ENCODE measurements around the gene LILRA6. TPM values are rescaled to one million over a fixed set of nuclear protein-coding genes. Genes with fewer than 3 reads are reported as not detected.
"Not testable (repeated sequence)": the region's sequence is repeated elsewhere in the genome, so short reads cannot be mapped to it uniquely, and the experiment has no call there.

LILRA6 gene
- total RNA-seq, 2 donors from 2014 or later: 6.0 to 6.5 TPM

GRCh38 chr19:54194463-54194862 is 48.1 kb downstream of the LILRA6 start:
- ATAC-seq; intact Hi-C loops (cut with DNase I); DNase-seq: not testable (repeated sequence)

DNA sequence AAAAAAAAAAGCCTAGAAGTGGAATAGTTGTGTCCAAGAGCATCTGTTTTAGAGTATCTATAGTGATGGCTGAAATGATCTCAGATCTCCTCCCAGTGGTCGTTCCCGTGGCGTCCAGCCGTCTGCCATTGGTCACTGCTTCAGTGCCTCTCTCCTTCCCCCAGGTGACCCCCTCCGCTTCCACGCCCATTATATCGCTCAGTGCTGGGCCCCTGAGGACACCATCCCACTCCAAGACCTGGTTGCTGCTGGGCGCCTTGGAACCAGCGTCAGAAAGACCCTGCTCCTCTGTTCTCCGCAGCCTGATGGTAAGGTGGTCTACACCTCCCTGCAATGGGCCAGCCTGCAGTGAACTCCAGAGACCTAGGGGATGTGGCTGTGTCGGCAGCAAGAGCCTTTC is 49.6 kb downstream of the LILRA6 start:
- DNase-seq: no peak
- intact Hi-C loops (cut with DNase I): no loop called here
- no peak for ATAC-seq

- DNase-seq (no peak), ATAC-seq (no peak)
- intact Hi-C loops (cut with DNase I): no loop called here
Observed at GRCh38 chr19:54191811-54192453, 50.7 kb downstream of the LILRA6 start.

DNA sequence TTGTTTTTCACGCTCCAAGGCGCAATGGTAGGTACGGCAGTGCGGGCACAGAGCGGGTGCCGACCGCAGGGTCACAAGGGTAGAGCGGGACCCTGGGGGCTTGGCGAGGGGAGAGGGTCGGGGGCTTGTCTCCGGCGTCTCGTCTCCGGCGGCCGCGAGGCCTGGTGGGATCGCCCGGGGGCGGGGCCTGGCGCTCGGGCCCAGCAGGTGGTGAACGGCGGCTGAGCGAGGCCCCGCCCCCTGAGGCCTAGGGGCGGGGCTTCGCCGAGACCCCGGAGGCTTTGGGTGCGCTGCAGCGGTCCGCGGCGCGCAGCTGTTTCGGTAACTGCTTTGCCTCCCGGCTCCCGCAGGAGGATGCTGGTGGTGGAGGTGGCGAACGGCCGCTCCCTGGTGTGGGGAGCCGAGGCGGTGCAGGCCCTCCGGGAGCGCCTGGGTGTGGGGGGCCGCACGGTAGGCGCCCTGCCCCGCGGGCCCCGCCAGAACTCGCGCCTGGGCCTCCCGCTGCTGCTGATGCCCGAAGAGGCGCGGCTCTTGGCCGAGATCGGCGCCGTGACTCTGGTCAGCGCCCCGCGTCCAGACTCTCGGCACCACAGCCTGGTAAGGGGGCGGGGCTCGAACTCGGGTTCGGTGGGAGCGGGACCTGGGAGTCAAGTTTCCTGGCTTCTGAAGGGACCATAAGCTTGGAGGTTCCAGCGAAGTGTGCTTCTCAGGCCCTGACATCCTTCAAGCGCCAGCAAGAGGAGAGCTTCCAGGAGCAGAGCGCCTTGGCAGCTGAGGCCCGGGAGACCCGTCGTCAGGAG is 51.4 kb downstream of the LILRA6 start, which contains the start of gene TSEN34:
TSS of gene TSEN34 (plus strand) at position 298 of the 800 bp plus-strand sequence. CDS start at position 355, 57 bp downstream.
- ATAC-seq: peak; percentile 39 to 56
- intact Hi-C loops (cut with DNase I): no loop called here
- DNase-seq: peak; percentile 91

DNA sequence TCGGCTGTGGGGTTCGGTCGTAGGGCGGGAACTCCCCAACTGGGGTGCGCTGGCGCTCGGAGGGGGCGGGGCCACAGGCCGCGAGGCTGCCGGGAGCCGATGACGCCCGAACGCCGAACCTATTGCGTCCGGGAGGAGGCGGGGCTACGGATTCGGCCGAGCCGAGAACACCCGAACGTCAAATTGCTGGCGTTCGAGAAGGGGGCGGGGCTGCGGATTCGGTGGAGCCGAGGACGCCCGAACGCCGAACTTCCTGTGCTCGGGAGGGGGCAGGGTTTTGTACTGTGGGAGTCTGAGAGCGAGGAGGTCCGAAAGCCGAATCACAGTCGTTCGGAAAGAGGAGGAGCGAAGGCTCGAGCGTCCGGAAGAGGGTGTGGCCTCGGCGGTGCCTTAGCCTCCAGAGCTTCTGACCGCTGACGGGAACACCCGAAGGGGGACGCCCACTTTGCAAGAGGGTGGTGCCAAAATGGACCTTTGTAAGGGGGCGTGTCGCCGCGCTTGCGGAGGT is 52.0 kb downstream of the LILRA6 start:
- ATAC-seq: peak; percentile 73 to 79
- intact Hi-C loops (cut with DNase I): no loop called here
- DNase-seq: peak; percentile 100

DNA sequence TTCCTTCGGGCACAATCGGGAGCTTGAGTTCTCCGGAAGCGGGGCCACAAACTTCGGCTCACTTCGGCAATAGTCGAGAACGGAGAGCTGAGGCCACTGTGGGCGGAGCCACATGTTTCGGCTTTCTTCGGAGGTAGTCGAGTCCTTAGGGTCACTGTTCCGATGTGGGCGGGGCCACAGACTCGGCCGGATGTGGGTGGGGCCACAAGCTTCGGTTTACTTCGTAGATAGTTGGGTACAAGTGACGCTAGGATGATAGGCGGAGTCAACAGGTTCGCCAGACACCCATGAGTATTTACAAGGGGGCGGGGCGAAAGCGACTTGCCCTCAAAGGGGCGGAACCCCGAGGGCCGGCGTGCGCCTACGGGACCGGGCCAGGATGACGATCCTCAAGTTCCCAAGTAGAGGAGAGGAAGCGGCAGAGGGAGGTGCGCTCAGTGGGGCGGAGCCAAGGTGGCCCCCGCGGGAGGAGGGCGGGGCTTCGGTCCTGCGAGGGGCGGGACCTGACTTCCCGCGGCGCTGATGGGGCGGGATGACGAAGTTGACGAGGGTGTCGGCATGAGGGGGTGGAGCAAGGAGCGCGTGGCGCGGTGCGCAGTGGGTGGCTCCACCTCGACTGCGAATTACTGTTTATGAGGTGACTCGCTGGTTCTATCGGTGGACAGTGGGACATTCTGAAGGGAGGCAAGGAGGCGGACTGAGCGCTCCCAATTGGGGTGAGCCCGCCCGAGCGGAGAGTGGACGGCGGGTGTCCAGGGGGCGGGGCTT is 52.7 kb downstream of the LILRA6 start:
- intact Hi-C loops (cut with DNase I): no loop called here
- ATAC-seq (peak; percentile 75 to 84), DNase-seq (peak; percentile 100)

- DNase-seq (no peak), ATAC-seq (peak; percentile 58 to 62)
- intact Hi-C loops (cut with DNase I): no loop called here
Observed at GRCh38 chr19:54189145-54189734, 53.4 kb downstream of the LILRA6 start, which contains the start of gene MBOAT7. Gene MBOAT7 (minus strand): TSS chr19:54189580. CDS start chr19:54188508, 1,072 bp downstream.

DNA sequence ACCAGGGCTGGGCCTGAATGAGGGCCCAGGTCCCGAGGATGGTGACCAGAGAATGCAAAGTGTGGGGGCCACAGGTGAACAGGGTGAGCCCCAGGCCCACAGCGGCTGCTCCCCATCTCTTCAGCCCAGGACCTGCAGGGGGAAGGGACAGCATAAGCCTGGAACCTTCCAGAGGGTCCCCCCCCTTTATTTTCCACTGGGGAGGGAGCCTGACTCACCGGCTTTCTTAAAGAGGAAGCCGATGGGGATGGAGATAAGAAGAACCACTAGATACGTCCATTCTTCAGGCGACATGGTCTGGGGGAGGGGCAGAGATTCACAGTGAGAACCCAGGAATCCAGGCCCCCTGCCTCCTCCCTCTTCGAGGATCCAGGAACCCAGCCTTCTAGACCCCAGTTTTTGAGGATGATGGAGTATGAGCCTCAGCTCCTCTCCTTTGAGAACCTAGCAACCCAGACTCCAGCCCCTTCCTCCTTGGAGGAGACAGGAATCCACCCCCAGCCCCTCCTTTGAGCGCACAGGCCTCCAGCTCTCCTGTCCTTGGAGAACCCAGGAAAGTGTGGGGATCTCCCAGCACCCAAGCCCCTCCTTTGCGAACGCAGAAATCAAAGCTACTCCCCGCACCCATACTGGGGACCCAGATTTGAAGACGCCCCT is 54.2 kb downstream of the LILRA6 start:
- intact Hi-C loops (cut with DNase I): no loop called here
- DNase-seq (no peak), ATAC-seq (no peak)

DNA sequence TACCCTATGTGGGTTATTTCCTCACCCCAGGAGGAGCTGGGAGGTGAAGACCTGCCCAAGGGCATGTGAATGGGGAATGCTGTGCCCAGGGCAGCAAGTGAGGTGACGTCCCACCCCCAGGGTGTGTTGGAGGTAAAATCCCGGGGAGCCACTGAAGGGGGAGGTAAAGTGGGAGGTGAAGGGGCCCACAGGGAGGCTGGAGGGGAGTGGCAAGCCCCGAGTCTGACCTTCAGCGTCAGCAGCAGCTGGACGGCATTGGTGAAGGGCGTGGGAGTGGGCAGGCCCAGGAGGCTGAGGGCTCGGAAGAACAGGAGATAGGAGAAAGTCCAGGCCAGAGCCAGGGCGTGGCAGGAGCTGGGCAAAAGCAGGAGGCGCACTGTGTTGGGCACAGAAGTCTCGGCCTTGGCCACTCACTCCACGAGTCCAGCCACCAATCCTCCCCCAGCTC is 55.6 kb downstream of the LILRA6 start:
- DNase-seq: no peak
- intact Hi-C loops (cut with DNase I): no loop called here

More for the DNA sequence above, 55.6 kb downstream of the LILRA6 start:
- no peak for ATAC-seq

Small RNA genes lying within 50 kb of the gene (microRNA-seq; reads per million reads assigned to microRNA genes)
- gene MIR4752: 0 reads per million in 2 donors

Other genes starting within 250 kb of the LILRA6 start
- under 1 TPM in 1 of 2 donors, not detected in 1; 0.29 TPM for gene VSTM1, start 178.9 kb downstream of the LILRA6 start, total RNA-seq
- gene TARM1, start 161.4 kb downstream of the LILRA6 start, total RNA-seq: not detected
- 1 to 10 TPM; 1.4 to 1.9 TPM for gene OSCAR, start 142.0 kb downstream of the LILRA6 start, total RNA-seq
- 100 to 1,000 TPM; 272 to 373 TPM for gene NDUFA3, start 139.9 kb downstream of the LILRA6 start, total RNA-seq
- 10 to 100 TPM; 14.0 to 16.8 TPM for gene TFPT, start 127.1 kb downstream of the LILRA6 start, total RNA-seq
- gene PRPF31, start 127.0 kb downstream of the LILRA6 start, total RNA-seq: 10 to 100 TPM; 39.3 to 43.2 TPM
- gene CNOT3, start 105.0 kb downstream of the LILRA6 start, total RNA-seq: 10 to 100 TPM; 18.9 to 21.4 TPM
- 1 to 10 TPM; 7.0 to 7.2 TPM for gene LENG1, start 83.1 kb downstream of the LILRA6 start, total RNA-seq
- 1 to 10 TPM in 1 of 2 donors, under 1 TPM in 1; 0.38 to 1.1 TPM for gene TMC4, start 69.6 kb downstream of the LILRA6 start, total RNA-seq
- 10 to 100 TPM; 21.6 to 21.7 TPM for gene MBOAT7, start 53.2 kb downstream of the LILRA6 start, total RNA-seq
- gene TSEN34, start 51.5 kb downstream of the LILRA6 start, total RNA-seq: 10 to 100 TPM; 17.4 to 20.5 TPM
- 100 to 1,000 TPM; 738 to 776 TPM for gene RPS9, start 41.9 kb downstream of the LILRA6 start, total RNA-seq
- gene LILRB3, start 19.8 kb downstream of the LILRA6 start, total RNA-seq: 10 to 100 TPM in 1 of 2 donors, 1 to 10 TPM in 1; 8.5 to 10.5 TPM
- gene LILRB5, start 14.5 kb upstream of the LILRA6 start, total RNA-seq: 10 to 100 TPM; 15.1 to 21.4 TPM
- gene LILRB2, start 38.3 kb upstream of the LILRA6 start, total RNA-seq: 1 to 10 TPM; 3.3 to 5.5 TPM
- 1 to 10 TPM; 3.7 to 4.7 TPM for gene LILRA5, start 70.4 kb upstream of the LILRA6 start, total RNA-seq
- not detected for gene LILRA4, start 96.4 kb upstream of the LILRA6 start, total RNA-seq
- 10 to 100 TPM; 16.2 to 26.8 TPM for gene LAIR1, start 122.1 kb upstream of the LILRA6 start, total RNA-seq
- 1 to 10 TPM; 1.9 to 3.0 TPM for gene TTYH1, start 172.7 kb upstream of the LILRA6 start, total RNA-seq
- 10 to 100 TPM; 66.6 to 76.5 TPM for gene LENG8, start 206.4 kb upstream of the LILRA6 start, total RNA-seq
- 1 to 10 TPM; 3.3 to 5.4 TPM for gene LENG9, start 221.0 kb upstream of the LILRA6 start, total RNA-seq
- gene CDC42EP5, start 230.5 kb upstream of the LILRA6 start, total RNA-seq: 10 to 100 TPM; 13.0 to 25.0 TPM

Data from left cardiac atrium (tissue), 4 donors.